OCI-LY3 (cell line): ENCODE results near the gene TOMM40L.

Source experiments
- CTCF ChIP-seq: fragments of 200-600, 300-600 bp; sonication (generic); IDR thresholded peaks from 2 replicates; pipeline ENCODE4 v1.5.1; 2014; ENCODE audit warnings: antibody characterized with exemption, low read length, low read depth
- EZH2phosphoT487 ChIP-seq: fragments of 200-600 bp; shearing (Covaris generic); IDR thresholded peaks from 2 replicates; pipeline ENCODE4 v1.6.1; 2018; ENCODE audit warnings: antibody characterized with exemption, mixed run types, low read depth

DNA sequence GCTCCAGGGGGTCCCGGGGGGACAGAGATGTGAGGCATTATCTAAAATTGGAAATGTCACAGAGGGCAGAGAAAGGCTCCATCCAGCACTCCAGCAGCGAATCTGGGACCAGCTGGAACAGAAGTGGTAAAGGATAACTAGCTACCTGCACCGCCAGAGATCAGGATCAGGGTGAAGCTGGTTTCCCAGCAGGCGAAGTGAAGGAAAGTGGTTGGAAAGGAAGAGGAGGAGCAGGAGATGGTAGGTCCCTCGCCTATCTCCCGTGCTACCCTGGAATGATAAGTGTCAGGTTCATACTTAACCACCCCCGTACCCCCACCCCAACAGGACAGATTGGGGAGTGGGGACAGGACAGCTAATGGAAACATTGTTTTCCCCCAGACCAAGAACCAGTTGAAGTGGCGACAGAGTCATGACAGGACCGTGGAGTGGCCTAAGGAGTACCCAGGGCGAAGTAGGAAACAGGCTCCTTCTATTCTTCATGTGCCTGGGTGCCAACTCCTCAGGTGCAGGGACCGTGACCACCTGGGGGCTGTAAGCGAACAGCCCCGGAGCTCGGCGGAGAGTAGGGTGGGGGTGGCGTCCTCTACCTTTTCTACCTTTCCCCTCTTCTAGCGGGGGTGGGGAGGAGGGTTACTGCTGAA is 49.3 kb upstream of the TOMM40L start:
- TF ChIP-seq CTCF (no peak), EZH2phosphoT487 (no peak)
